HG02763 (cell line): ENCODE results near the gene AJM1.
"Not testable (repeated sequence)": the region's sequence is repeated elsewhere in the genome, so short reads cannot be mapped to it uniquely, and the experiment has no call there.

Experiments
- ATAC-seq: cut with Tn5 transposase; IDR thresholded peaks from one replicate; pipeline ENCODE4 v1.9.1; 2021; ENCODE audit warnings: mild to moderate bottlenecking, moderate library complexity; ENCODE audit not compliant: unreplicated experiment

Gene AJM1

GRCh38 chr9:136829981-136830885 is 12.0 kb upstream of the AJM1 start:
- no peak for ATAC-seq

DNA sequence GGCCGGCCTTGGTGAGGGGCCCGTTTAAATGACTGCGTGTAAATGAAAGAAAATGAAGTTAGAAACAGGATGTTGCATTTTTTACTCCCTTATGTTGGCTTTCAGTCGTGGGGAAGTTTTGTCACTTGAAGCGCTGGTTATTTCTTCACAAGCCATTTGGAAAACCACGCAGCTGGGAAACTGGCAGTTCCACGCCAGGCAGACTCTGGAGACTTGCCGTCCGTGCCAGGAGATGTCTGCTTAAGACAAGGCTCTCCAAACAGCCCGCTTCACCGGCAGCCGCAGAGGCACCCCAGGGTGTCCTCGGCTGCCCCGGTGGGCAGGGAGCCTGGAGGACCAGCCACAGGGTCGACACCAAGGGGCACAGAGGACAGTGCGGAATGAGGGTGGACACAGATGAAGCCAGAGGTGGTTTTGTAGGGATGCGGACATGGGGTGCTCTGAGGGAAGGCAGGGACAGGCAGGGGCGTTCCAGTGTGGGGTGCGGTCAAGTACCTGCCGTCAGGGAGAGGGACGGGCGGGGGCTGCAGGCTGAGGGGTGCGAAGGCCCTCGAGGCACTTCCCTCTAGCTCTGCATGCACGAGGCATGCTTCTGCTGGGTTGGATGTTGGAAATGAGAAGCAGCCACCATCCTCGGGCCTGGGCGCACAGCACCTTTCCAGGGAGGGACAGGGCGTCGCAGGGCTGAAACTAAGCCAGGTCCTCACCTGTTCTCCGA is 11.1 kb upstream of the AJM1 start:
- ATAC-seq = no peak

DNA sequence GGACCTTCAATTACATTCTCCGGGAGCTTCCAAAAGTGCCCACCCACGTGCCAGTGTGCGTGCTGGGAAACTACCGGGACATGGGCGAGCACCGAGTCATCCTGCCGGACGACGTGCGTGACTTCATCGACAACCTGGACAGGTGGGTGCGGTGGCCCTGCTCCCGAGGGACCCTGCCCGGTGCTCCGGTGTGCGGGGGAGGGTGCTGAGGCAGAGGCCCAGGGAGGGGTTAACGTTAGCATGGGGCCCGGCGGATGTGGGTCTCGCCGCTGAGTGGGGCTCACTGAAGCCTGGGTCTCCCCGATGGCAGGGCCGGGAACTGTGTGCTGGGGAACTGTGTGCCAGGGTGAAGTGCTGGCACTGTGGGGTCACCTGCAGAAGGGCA is 10.6 kb upstream of the AJM1 start:
- ATAC-seq = no peak

DNA sequence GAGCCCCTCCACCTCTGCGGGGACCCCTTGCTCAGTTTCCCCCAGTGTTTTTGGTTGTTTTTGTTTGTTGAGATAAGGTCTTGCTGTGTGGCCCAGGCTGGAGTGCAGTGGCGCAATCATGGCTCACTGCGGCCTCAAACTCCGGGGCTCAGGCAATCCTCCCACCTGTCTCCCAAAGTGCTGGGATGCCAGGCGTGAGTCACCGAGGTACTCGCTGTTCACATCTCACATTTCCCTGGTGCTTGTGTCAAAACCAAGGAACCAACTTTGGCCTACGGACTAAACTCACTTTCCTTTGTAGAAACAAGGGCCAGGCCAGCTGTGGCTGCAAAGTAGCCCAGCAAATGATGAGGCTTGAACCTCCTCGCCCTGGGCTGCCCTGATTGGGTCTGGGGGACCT is 9.7 kb upstream of the AJM1 start:
- ATAC-seq = no peak

DNA sequence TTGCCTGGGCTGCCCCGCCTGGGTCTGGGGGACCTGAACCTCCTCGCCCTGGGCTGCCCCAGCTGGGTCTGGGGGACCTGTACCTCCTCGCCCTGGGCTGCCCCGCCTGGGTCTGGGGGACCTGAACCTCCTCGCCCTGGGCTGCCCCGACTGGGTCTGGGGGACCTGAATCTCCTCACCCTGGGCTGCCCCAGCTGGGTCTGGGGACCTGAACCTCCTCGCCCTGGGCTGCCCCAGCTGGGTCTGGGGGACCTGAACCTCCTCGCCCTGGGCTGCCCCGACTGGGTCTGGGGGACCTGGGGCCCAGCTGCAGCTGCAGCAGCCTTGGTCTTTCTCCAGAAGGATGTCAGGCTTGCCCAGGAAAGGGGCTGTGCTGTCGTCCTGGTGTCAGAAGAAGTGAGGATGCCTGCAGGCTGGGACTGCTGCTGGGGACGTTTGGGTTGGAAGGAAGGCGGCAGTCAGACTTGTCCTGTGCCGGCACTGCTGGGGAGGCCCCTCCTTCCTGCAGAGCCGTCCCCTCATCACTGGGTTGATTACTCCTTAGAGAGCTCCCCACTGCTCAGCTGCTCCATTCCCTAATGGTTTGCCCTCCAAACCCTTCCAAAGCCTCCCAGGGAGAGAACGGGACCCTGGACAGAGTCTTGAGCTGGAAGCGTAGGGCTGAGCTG is 8.8 kb upstream of the AJM1 start:
- ATAC-seq = not testable (repeated sequence)

- ATAC-seq = no peak
Observed at GRCh38 chr9:136835162-136835931, 6.9 kb upstream of the AJM1 start.

GRCh38 chr9:136835932-136836904 is 6.1 kb upstream of the AJM1 start:
- ATAC-seq = no peak

- ATAC-seq = no peak
Observed at GRCh38 chr9:136837146-136837855, 5.0 kb upstream of the AJM1 start.

DNA sequence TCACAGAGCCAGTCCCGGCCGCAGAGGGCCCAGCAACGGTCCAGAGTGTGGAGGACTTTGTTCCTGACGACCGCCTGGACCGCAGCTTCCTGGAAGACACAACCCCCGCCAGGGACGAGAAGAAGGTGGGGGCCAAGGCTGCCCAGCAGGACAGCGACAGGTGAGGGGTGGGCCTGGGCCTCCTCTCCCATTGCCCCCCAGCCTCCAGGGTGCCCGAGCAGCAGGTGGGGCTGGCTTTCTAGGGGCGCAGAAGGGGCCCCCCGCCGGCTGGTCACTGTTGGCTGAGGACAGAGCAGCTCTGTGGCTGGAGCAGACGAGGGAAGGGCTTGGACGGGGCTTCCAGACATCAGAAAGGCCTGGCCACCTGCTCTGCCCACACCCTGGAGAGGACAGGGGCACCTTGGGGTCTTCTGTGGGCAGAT is 4.4 kb upstream of the AJM1 start:
- ATAC-seq = not testable (repeated sequence)

- ATAC-seq = no peak
Observed at GRCh38 chr9:136838314-136839228, 3.7 kb upstream of the AJM1 start.

DNA sequence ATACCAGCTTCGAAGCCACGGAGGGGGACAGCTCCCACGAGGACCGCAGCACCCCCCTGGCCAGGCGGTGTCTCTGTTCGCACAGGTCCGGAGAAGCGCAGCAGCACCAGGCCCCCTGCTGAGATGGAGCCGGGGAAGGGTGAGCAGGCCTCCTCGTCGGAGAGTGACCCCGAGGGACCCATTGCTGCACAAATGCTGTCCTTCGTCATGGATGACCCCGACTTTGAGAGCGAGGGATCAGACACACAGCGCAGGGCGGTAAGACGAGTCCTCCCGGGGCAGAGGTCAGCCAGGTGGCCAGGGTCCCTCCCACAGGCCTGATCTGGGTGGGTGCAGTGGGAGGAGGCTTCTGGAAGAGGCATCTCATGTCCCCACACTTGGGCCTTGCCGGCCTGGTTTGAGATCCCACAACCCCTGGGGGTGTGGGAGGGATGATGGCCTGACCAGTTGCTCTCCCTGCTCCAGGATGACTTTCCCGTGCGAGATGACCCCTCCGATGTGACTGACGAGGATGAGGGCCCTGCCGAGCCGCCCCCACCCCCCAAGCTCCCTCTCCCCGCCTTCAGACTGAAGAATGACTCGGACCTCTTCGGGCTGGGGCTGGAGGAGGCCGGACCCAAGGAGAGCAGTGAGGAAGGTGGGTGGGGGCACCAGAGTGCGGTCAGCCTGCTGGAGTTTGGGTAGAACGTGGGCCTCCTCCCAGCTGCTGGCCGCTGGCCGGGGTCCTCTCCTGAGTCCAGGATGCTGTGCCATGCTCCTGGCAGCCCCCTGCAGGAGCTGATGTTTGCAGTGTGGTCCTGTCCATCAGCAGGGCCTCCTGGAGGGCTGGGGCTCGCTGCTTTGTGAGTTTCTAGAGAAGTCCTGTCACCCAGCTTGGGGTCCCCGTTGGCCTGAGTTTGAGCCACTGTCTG is 2.8 kb upstream of the AJM1 start:
- no peak for ATAC-seq

DNA sequence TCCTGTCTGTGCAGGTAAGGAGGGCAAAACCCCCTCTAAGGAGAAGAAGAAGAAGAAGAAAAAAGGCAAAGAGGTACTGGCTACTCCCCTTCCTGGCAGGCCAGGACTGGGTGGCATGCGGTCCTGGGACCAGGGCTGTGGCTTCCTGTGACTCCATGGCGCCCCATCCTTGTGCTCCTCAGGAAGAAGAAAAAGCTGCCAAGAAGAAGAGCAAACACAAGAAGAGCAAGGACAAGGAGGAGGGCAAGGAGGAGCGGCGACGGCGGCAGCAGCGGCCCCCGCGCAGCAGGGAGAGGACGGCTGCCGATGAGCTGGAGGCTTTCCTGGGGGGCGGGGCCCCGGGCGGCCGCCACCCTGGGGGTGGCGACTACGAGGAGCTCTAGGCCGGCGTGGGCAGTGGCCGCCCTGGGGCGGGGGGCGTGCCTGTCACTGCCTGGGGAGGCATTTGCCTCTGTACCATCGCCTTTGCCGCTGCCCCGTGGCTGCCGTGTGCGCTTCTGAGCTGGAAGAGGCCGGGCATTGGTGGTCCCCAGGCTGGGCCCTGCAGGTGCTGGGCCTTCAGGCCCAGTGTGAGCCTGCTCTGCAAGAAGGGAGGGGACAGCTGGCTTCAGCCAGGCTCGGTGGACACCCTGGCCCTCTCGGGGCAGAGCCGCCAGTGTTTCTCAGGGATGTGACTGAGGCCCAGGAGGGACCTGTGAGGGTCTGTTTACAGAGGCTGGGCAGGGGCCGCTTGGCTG is 2.0 kb upstream of the AJM1 start:
- no peak for ATAC-seq

- ATAC-seq = no peak
Observed at GRCh38 chr9:136840877-136841645, 1.2 kb upstream of the AJM1 start.

GRCh38 chr9:136841646-136842379 is 465 bp upstream of the AJM1 start:
- ATAC-seq = not testable (repeated sequence)
